Transverse colon (tissue), 4 donors: Measurements from ENCODE around the gene MAPKAP1. TPM values are rescaled to one million over a fixed set of nuclear protein-coding genes. Genes with fewer than 3 reads are reported as not detected.

ENCODE experiments used
- DNase-seq: peaks from one replicate; pipeline ENCODE4 v3.0.0-alpha.2; 2019
- H3K27ac ChIP-seq, 4 donors: fragments of 200-600 bp; sonication (generic); 2 replicates each; pipeline ENCODE4 v1.5.1; 2016 to 2018; ENCODE audit warnings: inconsistent platforms in 4 of 4
- H3K27me3 ChIP-seq: fragments of 200-600 bp; sonication (generic); 2 replicates; pipeline ENCODE4 v1.5.1; 2017; ENCODE audit warnings: inconsistent platforms
- H3K36me3 ChIP-seq, 4 donors: fragments of 200-600 bp; sonication (generic); 2 replicates each; pipeline ENCODE4 v1.5.1; 2017 to 2019; ENCODE audit warnings: inconsistent platforms in 4 of 4
- H3K4me1 ChIP-seq, 4 donors: fragments of 200-600 bp; sonication (generic); 2 replicates each; pipeline ENCODE4 v1.5.1; 2017 to 2020; ENCODE audit warnings: inconsistent platforms in 4 of 4
- H3K4me3 ChIP-seq, 4 donors: fragments of 200-600 bp; sonication (generic); 1 replicate in 1 of 4; 2 replicates in 3 of 4; pipeline versions ENCODE4 v1.5.1 to v1.6.1; 2017 to 2019; ENCODE audit warnings: inconsistent platforms in 4 of 4
- H3K9me3 ChIP-seq, 2 donors: fragments of 200-600 bp; sonication (generic); 2 replicates each; pipeline ENCODE4 v1.5.1; 2017 to 2019; ENCODE audit warnings: inconsistent platforms in 2 of 2
- EP300 ChIP-seq: sonication (generic); formaldehyde crosslinking; IDR thresholded peaks from one replicate; pipeline ENCODE4 v1.6.1; 2017; ENCODE audit warnings: antibody characterized with exemption, low read depth
- POLR2A ChIP-seq: fragments of 450-650 bp; IDR thresholded peaks from one replicate; pipeline ENCODE4 v1.6.1; 2016; ENCODE audit warnings: antibody characterized with exemption, mild to moderate bottlenecking, moderate library complexity
- POLR2AphosphoS5 ChIP-seq, 3 donors: sonication (generic); formaldehyde crosslinking; IDR thresholded peaks; one replicate each; pipeline ENCODE4 v1.6.1; 2016; ENCODE audit warnings: antibody characterized with exemption in 3 of 3
- WGBS, 2 donors: methylation state at CpG; one replicate each; pipeline ENCODE4 v1.1.5; 2018; ENCODE audit warnings: low coverage in 1 of 2; 5-methylcytosine and 5-hydroxymethylcytosine counted together
- in situ Hi-C, 4 donors: fragments of 200-750 bp; cut with MboI; loops; one replicate each; pipeline versions ENCODE4 v1.15.0 to v1.15.1; 2017; ENCODE audit warnings: low sequenced_read_pairs in 3 of 4, low pct_ligation_motif_present in 1 of 4, low pct_unique_long_range_greater_than_20kb in 1 of 4
- intact Hi-C: fragments of 100-400 bp; cut with DNase I; formaldehyde crosslinking; loops from one replicate; pipeline ENCODE4 v1.15.1; 2023; ENCODE audit warnings: low total_unique reads
- total RNA-seq, 4 donors: library from RNA; depleted of rRNA; stranded (reverse); fragments of >200 nt; gene quantifications; one replicate each; pipeline ENCODE4 v1.1.0, GENCODE V29; 2016
- TF ChIP-seq, protein P1 (sequence below), 5 experiments: fragments of 200-600 bp in 3 of 5; fragments of 450-650 bp in 2 of 5; sonication (generic) in 3 of 5; IDR thresholded peaks; 1 replicate in 2 of 5; 2 replicates in 3 of 5; pipeline ENCODE4 v1.5.1; 2016 to 2017; ENCODE audit warnings: antibody characterized with exemption in 5 of 5, inconsistent platforms in 3 of 5, mild to moderate bottlenecking in 2 of 5, moderate library complexity in 1 of 5

Gene MAPKAP1
- total RNA-seq, 4 donors from 2014 or later: 59.8 to 83.4 (median 71.2) TPM

DNA sequence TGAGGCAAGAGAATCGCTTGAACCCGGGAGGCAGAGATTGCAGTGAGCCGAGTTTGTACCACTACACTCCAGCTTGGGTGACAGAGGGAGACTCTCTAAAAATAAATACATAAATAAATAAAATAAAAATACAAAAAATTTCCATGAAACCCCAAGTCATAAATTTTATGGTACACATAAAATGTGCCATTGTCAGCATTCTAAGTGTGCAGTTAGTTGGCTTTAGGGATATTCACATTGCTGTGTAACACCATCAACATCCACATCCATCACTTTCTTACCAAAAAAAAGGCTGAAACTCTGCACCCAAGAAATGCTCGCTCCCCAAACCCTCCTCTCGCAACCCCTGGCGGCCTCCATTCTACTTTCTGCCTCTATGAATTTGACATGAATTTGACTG is 310.2 kb downstream of the MAPKAP1 start:
- no peaks in the 10 kb centered on the region for H3K9me3 ChIP-seq
- no peak overlapping the region for H3K4me3 ChIP-seq
- no peaks in the 10 kb centered on the region for H3K4me1 ChIP-seq
- H3K27ac ChIP-seq: no peak overlapping the region
- WGBS, 2 donors: 86 to 95% methylated on average over 6 of the region's 6 CpGs
- TF ChIP-seq, protein P1, sequence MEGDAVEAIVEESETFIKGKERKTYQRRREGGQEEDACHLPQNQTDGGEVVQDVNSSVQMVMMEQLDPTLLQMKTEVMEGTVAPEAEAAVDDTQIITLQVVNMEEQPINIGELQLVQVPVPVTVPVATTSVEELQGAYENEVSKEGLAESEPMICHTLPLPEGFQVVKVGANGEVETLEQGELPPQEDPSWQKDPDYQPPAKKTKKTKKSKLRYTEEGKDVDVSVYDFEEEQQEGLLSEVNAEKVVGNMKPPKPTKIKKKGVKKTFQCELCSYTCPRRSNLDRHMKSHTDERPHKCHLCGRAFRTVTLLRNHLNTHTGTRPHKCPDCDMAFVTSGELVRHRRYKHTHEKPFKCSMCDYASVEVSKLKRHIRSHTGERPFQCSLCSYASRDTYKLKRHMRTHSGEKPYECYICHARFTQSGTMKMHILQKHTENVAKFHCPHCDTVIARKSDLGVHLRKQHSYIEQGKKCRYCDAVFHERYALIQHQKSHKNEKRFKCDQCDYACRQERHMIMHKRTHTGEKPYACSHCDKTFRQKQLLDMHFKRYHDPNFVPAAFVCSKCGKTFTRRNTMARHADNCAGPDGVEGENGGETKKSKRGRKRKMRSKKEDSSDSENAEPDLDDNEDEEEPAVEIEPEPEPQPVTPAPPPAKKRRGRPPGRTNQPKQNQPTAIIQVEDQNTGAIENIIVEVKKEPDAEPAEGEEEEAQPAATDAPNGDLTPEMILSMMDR (IDR thresholded peaks at IDR 0.05): no peak
- TF ChIP-seq POLR2A (no peak), POLR2AphosphoS5 (IDR thresholded peaks at IDR 0.05) (no peak), EP300 (no peak)
- no peaks in the 10 kb centered on the region for H3K27me3 ChIP-seq
- DNase-seq: no peak
- H3K36me3 ChIP-seq: no peaks in the 10 kb centered on the region
- in situ Hi-C loops: no loop called here
- intact Hi-C loops: no loop called here

DNA sequence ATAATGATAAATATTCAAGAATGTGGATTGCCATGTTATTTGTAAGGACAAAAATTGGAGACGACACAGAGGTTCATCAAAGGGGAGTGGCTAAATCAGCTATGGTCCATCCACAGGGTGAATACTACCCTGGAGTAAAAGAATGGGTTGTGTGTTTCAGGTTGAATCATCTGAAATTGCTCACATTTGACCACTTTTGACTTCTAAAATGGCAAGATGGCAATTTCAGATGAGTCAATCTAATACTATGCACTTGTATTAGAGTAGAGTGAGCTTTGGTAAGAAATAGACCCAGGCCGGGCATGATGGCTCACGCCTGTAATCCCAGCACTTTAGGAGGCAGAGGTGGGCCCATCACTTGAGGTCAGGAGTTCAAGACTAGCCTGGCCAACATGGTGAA is 313.6 kb downstream of the MAPKAP1 start:
- intact Hi-C loops: no loop called here
- Histone ChIP-seq H3K9me3 (no peaks in the 10 kb centered on the region), H3K4me3 (no peak overlapping the region), H3K4me1 (no peaks in the 10 kb centered on the region), H3K36me3 (no peaks in the 10 kb centered on the region), H3K27ac (no peak overlapping the region), H3K27me3 (no peaks in the 10 kb centered on the region)
- no peak for DNase-seq
- TF ChIP-seq POLR2AphosphoS5 (IDR thresholded peaks at IDR 0.05): no peak
- TF ChIP-seq, protein P1 (IDR thresholded peaks at IDR 0.05): no peak
- TF ChIP-seq POLR2A: no peak
- no peak for TF ChIP-seq EP300
- 68 to 79% methylated on average over 3 of the region's 3 CpGs for whole genome bisulfite sequencing, 2 donors
- in situ Hi-C loops: no loop called here

DNA sequence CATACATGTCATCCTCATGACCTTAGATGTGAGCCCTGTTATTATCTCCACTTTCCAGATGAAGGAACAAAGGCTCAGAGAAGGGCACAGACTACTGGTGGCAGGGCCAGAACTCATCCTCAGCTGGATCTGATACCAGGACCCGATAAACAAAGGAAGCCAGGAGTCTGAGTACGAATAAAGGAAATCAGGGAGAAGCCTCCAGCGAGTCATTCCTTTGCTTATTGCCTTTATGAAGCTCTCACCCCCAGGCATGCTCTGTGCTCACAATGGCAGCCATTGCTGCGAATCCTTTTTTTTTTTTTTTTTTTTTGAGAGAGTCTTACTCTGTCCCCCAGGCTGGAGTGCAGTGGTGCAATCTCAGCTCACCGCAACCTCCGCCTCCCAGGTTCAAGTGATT is 315.3 kb downstream of the MAPKAP1 start:
- no peak overlapping the region for H3K27ac ChIP-seq
- WGBS, 2 donors: 85 to 94% methylated on average over 4 to 6 of the region's 6 CpGs
- TF ChIP-seq EP300 (no peak), POLR2AphosphoS5 (IDR thresholded peaks at IDR 0.05) (no peak), POLR2A (no peak)
- TF ChIP-seq, protein P1 (IDR thresholded peaks at IDR 0.05): no peak
- H3K4me3 ChIP-seq: no peak overlapping the region
- no peak for DNase-seq
- in situ Hi-C loops: no loop called here
- H3K4me1 ChIP-seq: no peaks in the 10 kb centered on the region
- H3K27me3 ChIP-seq: no peaks in the 10 kb centered on the region
- no peaks in the 10 kb centered on the region for H3K9me3 ChIP-seq
- intact Hi-C loops: no loop called here
- no peaks in the 10 kb centered on the region for H3K36me3 ChIP-seq

DNA sequence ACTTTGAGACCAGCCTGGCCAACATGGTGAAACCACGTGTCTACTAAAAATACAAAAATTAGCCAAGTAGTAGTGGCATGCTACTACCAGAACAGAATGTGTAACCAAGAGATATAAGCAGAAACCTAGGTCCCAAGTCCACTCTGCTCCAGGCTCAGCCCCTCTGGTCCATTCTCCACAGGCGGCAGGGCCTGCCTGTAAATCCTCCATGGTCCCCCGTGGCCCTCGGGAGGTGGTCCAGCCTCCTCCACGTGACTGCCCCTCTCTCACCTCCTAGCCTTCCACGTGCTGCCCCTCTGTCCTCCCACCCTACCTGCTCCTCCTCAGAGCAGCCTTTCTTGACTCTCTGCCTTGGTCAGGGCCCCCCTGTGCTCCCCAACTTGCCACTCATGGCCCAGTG is 318.0 kb downstream of the MAPKAP1 start:
- intact Hi-C loops (no loop called here), in situ Hi-C loops (no loop called here)
- H3K27ac ChIP-seq: no peak overlapping the region
- H3K36me3 ChIP-seq: no peaks in the 10 kb centered on the region
- 65 to 80% methylated on average over 1 to 6 of the region's 6 CpGs for WGBS, 2 donors
- H3K4me1 ChIP-seq: no peaks in the 10 kb centered on the region
- no peak for TF ChIP-seq POLR2A
- no peak for TF ChIP-seq POLR2AphosphoS5 (IDR thresholded peaks at IDR 0.05)
- TF ChIP-seq EP300: no peak
- TF ChIP-seq, protein P1 (IDR thresholded peaks at IDR 0.05): no peak
- no peak for DNase-seq
- no peaks in the 10 kb centered on the region for H3K9me3 ChIP-seq
- no peak overlapping the region for H3K4me3 ChIP-seq
- H3K27me3 ChIP-seq: no peaks in the 10 kb centered on the region
